ENCODE measurements around the gene MPC1.
A peak's percentile ranks its signal among the peaks of the same experiment; 100 is the strongest.
"Not testable (repeated sequence)": the region's sequence is repeated elsewhere in the genome, so short reads cannot be mapped to it uniquely, and the experiment has no call there.

The MPC1 gene

DNA sequence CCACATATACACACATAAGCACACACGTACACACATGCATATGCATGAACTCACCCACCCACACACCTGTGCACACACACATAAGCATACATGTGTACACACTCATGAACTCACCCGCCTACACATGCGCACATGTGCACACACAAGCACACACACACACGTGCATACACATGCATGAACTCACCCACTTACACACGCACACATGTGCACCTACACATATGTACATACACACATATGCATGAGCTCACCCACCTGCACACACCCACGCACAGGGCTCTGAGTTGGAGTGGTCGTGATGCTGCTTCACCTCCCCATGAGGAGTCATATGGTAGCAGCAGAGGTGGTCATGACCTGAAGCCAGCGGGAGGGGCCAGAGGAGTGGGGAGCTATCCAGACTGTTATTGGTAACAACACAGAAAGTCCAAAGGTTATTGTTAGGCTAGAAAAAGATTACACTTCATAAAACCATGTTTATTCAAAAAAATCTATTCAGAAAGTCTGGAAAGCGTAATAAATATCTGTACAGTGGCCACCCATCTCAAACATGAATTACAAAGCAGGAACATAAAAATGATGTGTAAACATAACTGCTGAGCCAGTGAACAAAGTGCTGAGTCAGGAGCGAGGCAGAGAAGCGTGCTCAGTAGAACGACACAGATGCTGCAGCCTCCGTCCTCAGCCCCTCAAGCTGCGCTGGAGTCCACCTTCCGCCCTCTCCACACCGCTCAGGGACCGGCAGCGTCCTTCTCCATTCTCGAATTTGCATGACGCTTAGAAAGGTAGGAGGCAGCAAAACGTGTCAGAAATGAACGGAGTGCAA, 26.4 kb upstream of the MPC1 start:
- DNase-seq (ENCODE audit: low read depth): no peak
- TF ChIP-seq, protein P1, sequence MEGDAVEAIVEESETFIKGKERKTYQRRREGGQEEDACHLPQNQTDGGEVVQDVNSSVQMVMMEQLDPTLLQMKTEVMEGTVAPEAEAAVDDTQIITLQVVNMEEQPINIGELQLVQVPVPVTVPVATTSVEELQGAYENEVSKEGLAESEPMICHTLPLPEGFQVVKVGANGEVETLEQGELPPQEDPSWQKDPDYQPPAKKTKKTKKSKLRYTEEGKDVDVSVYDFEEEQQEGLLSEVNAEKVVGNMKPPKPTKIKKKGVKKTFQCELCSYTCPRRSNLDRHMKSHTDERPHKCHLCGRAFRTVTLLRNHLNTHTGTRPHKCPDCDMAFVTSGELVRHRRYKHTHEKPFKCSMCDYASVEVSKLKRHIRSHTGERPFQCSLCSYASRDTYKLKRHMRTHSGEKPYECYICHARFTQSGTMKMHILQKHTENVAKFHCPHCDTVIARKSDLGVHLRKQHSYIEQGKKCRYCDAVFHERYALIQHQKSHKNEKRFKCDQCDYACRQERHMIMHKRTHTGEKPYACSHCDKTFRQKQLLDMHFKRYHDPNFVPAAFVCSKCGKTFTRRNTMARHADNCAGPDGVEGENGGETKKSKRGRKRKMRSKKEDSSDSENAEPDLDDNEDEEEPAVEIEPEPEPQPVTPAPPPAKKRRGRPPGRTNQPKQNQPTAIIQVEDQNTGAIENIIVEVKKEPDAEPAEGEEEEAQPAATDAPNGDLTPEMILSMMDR (IDR thresholded peaks at IDR 0.05; ENCODE audit: insufficient read depth, low read depth, low read length, missing control alignments): no peak
- H3K4me3 ChIP-seq (ENCODE audit: low read length): no peak overlapping the region

DNA sequence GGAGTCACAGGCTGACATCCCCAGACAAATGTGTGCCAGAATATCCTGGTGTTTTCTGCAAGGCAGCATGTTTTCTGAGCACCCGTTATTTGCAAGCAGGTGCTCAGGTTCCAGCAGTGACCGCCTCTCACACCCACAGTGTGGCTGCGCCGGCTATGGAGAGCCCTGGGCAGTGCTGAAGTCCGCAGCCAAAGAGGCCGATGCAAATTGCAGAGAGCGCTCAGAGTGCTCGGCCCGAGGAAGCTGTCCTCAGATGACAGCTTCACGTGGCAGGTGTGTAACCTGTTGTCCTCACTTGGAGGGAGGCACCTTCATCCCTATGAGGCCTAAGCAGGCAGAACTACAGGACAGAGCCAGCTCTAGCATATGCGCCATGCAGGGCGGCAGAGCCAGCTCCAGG, 23.5 kb upstream of the MPC1 start:
- TF ChIP-seq, protein P1 (IDR thresholded peaks at IDR 0.05; ENCODE audit: insufficient read depth, low read depth, low read length, missing control alignments): no peak
- no peak for DNase-seq (ENCODE audit: low read depth)
- H3K4me3 ChIP-seq (ENCODE audit: low read length): no peak overlapping the region

DNA sequence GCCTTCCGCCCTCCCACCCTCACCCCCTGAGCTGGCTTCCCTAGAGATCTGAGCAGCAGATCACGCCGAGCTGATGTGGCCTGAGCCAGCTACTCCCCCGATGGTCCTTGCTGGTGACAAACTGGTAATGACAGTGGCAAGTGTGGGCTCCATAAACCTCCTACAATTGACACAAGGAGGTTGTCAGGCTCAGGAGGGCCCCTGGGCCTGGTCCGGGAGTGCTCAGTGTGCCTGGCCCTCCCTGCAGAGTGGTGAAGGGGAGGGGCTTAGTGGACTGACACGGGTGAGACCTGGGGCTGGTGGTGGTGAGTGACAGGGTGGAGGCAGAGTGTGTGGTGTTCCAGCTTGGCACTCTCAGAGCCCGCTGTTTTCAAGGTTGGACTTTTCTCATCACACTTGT, 22.6 kb upstream of the MPC1 start:
- no peak for DNase-seq (ENCODE audit: low read depth)
- no peak overlapping the region for H3K4me3 ChIP-seq (ENCODE audit: low read length)
- TF ChIP-seq, protein P1 (IDR thresholded peaks at IDR 0.05; ENCODE audit: insufficient read depth, low read depth, low read length, missing control alignments): no peak

DNA sequence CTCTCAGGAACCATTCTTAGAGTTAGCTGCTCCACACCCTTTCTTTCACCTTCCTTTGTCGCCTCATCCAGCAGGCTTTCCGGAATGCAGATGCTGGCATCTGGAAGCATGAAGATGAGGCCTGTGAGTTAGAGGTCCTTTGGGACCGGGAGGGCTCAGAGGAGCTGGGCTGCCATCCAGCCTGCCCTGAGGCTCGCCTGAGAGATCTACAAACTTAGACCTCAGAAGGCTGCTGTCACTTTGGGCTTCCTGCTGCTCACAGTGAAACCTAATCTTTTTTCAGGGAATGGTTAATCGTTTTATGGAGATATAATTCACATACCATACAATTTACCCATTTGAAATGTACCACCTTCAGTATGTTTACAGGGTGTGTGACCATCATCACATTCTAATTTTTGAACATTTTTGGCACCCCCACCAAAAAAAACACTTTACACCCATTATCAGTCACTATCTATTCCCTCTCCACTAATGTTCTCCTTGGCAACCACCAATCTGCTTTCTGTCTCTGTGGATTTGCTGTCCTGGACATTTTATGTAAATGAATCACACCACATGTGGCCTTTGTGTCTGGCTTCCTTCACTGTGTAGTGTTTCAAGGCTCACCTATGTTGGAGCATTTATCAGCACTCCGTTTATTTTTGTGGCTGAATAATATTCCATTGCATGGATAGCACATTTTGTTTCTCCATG, 20.0 kb upstream of the MPC1 start:
- DNase-seq (ENCODE audit: low read depth): peak; percentile 16
- H3K4me3 ChIP-seq (ENCODE audit: low read length): no peak overlapping the region
- TF ChIP-seq, protein P1 (IDR thresholded peaks at IDR 0.05; ENCODE audit: insufficient read depth, low read depth, low read length, missing control alignments): no peak

DNA sequence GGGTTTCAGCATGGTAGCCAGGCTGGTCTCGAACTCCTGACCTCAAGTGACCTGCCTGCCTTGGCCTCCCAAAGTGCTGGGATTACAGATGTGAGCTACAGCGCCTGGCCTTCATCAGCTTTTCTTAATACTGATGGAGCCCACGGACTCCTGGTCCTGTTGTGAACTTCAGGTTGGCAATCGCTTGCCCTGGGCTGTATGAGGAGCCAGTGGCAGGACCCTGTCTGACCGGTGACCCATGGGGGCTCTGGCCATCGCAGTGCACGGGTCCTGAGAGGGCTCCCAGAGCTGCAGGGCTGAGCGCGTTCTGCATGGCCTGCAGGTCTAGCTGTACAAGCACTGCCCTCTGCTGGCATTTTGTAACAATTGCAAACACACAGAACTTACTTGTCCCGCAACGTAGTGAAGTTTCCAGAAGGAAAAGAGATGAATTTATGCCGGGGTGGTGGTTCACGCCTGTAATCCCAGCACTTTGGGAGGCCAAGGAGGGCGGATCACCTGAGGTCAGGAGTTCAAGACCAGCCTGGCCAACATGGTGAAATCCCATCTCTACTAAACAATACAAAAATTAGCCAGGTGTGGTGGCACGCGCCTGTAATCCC, 18.0 kb upstream of the MPC1 start:
- not testable (repeated sequence) for H3K4me3 ChIP-seq (ENCODE audit: low read length)
- peak; percentile 75 for DNase-seq (ENCODE audit: low read depth)
- TF ChIP-seq, protein P1 (IDR thresholded peaks at IDR 0.05; ENCODE audit: insufficient read depth, low read depth, low read length, missing control alignments): peak; percentile 76

DNA sequence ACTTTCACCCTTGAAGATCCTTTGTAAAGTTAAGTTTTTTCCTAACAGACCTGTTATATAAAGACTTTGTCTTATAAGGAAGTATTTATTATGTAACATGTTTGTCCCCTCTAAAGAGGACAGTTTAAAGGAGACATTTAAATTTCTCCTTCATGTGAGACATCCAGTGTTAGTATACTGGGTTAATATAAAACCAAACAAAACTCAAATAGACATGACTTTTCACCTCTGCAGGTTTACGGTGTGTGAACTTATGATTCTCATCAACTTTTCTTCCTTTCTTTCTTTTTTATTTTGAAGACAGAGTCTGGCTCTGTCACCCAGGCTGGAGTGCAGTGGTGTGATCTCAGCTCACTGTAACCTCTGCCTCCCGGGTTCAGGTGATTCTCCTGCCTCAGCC, 17.4 kb upstream of the MPC1 start:
- H3K4me3 ChIP-seq (ENCODE audit: low read length): no peak overlapping the region
- TF ChIP-seq, protein P1 (IDR thresholded peaks at IDR 0.05; ENCODE audit: insufficient read depth, low read depth, low read length, missing control alignments): no peak
- DNase-seq (ENCODE audit: low read depth): no peak

Measured in epithelial cell of esophagus (primary cell).